ENCODE measurements around the gene AHDC1.

Gene AHDC1

DNA sequence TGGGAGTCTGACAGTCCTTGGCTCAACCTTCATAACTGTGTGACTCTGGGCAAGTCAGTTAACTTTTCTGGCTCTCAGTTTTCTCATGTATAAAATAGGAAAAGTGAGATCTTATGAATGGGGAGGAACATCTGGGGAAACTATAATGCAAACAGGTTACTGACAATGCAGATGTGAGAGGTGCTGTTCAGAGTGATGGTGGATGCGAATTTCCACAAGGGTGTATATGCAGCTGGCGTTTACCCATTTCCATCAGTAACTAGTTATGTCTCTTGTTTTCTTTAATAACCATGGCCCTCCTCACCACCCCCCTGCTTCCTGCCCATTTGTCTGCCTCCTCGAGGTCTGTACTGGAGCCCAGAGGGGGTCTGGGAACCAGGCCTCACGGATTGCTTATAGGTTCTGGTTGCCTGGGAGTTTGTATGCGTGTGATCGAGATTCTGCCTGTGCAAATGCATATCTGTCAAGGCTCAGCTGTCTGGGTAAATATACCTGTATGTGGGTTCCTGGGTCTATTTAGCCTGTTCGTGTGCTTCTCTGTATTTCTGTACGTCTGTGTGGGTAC lies 44.4 kb downstream of the AHDC1 start:
- no peak overlapping the region for H3K4me3 ChIP-seq (ENCODE audit: low read depth, low read length)
- DNase-seq (ENCODE audit: low read depth, low spot score), result no peak
- TF ChIP-seq, protein P1, sequence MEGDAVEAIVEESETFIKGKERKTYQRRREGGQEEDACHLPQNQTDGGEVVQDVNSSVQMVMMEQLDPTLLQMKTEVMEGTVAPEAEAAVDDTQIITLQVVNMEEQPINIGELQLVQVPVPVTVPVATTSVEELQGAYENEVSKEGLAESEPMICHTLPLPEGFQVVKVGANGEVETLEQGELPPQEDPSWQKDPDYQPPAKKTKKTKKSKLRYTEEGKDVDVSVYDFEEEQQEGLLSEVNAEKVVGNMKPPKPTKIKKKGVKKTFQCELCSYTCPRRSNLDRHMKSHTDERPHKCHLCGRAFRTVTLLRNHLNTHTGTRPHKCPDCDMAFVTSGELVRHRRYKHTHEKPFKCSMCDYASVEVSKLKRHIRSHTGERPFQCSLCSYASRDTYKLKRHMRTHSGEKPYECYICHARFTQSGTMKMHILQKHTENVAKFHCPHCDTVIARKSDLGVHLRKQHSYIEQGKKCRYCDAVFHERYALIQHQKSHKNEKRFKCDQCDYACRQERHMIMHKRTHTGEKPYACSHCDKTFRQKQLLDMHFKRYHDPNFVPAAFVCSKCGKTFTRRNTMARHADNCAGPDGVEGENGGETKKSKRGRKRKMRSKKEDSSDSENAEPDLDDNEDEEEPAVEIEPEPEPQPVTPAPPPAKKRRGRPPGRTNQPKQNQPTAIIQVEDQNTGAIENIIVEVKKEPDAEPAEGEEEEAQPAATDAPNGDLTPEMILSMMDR (IDR thresholded peaks at IDR 0.05; ENCODE audit: insufficient read depth, low read length, missing control alignments), result no peak
- CTCF ChIA-PET, result interaction anchor here (0.6 to 27.5 kb wide), 5 partner anchors 9 to 165 kb away, joined by 3 to 689 read pairs (median 219); partner anchors contain the start of gene AHDC1
- POLR2A ChIA-PET, result no interaction called here

DNA sequence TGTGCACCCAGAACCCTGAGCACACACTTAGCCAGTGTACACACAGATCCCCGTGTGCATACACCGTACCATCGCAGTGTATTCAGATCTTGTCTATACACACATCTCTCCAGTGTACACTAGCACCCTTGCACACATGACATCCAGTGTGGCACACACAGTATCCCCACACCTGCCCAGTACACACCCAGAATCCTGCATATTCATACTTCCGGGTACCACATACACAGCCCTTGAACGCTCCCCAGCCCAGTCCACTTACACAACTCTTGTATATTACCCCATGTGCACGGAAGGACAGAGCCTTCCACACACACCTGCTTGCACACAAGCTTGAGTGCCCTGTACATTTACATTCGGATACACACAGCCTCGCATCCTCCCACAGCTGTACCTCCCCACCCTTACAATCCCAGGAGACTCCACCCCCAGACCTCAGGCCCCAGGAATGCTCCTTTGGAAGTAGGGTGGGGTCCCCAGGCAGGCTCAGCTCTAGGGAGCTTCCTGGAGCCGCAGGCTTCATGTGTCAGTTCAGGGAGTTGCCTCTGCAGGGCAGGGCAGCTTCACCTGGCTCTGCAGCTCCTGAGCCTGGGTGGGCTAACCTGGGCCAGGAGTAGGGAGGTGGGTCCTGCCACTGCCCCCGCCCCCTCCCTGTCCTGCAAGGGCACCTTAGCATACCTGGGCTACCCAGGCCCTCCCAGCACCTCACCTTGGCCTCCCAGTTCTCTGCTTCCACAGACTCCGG lies 46.2 kb downstream of the AHDC1 start:
- CTCF ChIA-PET, result interaction anchor here (0.8 to 27.5 kb wide), 39 partner anchors 11 to 257 kb away, joined by 3 to 689 read pairs (median 6); partner anchors contain the start of genes AHDC1, GPR3 and WASF2
- DNase-seq (ENCODE audit: low read depth, low spot score), result no peak
- no peak overlapping the region for H3K4me3 ChIP-seq (ENCODE audit: low read depth, low read length)
- POLR2A ChIA-PET, result interaction anchor here (0.6 to 2.2 kb wide), 7 partner anchors 8 to 70 kb away, joined by 3 to 14 read pairs (median 8); partner anchors contain the start of gene AHDC1
- TF ChIP-seq, protein P1 (IDR thresholded peaks at IDR 0.05; ENCODE audit: insufficient read depth, low read length, missing control alignments), result no peak

DNA sequence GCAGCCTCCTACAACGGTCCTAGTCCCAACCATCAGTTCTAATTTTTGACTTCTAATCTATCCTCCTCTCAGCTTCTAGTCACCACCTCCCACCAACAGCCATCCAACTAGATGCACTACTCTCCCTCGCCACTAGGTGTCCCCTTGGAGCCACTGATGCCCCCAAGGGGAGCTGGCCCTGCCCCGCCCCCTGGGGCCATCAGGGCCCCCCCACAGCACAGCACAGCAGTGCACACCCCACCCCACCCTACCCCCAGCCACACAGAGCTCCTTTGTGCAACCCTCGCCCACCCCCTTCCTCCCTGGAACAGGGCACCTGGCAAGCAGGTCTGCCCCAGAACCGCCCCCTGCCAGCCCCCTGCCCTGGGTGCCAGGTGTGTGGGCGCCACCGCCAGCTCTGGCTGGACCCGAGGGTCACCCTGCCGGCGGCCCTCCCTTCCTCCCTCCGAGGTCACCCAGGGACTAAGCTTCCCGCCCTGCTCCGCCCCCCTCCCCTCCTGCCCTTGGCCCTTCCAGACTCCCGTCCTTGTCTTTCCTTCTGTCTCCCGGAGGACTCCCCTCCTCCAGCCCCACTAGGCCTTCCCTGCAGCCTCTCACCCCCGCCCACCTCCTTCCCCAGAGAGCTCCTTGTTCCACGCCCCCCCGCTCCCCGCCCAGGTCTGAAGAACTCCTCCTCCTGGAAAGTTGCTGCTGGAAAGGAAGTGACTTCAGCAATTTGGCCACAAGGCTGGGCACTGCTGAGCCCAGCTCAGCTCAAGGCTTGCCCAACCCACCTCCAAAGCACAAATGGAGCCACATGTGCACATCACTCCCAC lies 47.0 kb downstream of the AHDC1 start:
- DNase-seq (ENCODE audit: low read depth, low spot score), result peak; percentile 76
- CTCF ChIA-PET, result interaction anchor here (0.6 to 27.5 kb wide), 53 partner anchors 12 to 257 kb away, joined by 3 to 689 read pairs (median 5); partner anchors contain the start of genes AHDC1, FAM76A, GPR3 and WASF2
- peak overlapping the region; percentile 29; the same call in 1 of the 2 replicates for H3K4me3 ChIP-seq (ENCODE audit: low read depth, low read length)
- POLR2A ChIA-PET, result interaction anchor here (0.6 to 2.2 kb wide), 7 partner anchors 11 to 71 kb away, joined by 3 to 14 read pairs (median 8); partner anchors contain the start of gene AHDC1
- TF ChIP-seq, protein P1 (IDR thresholded peaks at IDR 0.05; ENCODE audit: insufficient read depth, low read length, missing control alignments), result peak; percentile 88

DNA sequence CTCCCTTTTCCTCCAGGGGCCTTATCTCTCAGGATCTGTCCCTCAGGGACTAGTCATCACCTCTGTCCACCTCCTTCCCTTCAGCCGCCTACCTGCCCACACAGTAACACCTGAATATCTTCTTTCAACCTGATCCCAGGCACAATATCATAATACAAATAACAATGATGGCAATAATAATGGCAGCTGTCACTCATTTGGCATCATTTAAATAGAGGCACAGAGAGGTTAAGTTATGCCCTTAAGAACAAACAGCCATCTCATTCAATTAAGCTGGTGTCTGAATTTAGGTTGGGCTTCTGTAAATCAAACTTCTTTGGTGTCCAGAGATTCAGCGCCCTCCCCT lies 47.5 kb downstream of the AHDC1 start:
- no peak overlapping the region for H3K4me3 ChIP-seq (ENCODE audit: low read depth, low read length)
- CTCF ChIA-PET, result interaction anchor here (0.6 to 27.5 kb wide), 49 partner anchors 12 to 256 kb away, joined by 3 to 689 read pairs (median 5); partner anchors contain the start of genes AHDC1, FAM76A, GPR3 and WASF2
- POLR2A ChIA-PET, result interaction anchor here (0.8 to 2.2 kb wide), 5 partner anchors 12 to 48 kb away, joined by 3 to 14 read pairs (median 9); partner anchors contain the start of gene AHDC1

DNA sequence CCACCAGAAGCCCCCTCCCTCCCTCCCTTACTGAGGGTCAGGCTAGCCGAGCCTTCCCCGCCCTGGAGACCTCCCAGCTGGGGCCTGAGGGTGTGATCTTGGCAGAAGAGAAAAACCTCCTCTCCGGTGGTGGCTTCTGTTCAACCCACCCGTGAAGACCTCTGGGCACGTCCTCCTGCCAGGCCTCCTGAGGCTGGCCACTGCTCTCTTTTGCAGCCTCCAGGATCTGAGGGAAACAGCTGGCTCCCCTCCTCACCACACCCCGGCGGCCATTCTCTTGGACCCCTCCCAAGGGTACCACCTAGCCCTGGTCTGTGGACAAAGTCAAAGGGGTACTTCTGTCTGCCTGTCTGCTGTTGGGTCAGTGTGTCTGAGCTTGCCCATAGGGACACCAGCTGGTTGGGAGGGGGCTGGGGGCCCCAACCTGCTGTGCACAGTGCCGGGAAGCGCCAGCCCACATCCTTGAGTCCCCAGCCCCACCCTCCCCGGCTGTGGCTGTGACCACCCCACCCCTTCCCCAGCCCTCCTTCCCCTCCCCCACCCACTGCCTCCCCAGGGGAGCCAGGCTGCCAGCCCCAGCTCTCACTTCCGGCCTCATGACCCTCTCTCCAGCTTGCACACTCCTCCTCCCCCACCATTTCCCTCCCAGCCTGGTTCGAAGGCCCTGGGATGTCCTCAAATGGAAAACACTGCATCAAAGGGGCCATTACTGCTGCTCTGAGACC lies 48.1 kb downstream of the AHDC1 start:
- TF ChIP-seq, protein P1 (IDR thresholded peaks at IDR 0.05; ENCODE audit: insufficient read depth, low read length, missing control alignments), result no peak
- POLR2A ChIA-PET, result interaction anchor here (0.8 to 2.2 kb wide), 4 partner anchors 17 to 48 kb away, joined by 3 to 14 read pairs (median 11); partner anchors contain the start of gene AHDC1
- DNase-seq (ENCODE audit: low read depth, low spot score), result no peak
- CTCF ChIA-PET, result interaction anchor here (0.6 to 27.5 kb wide), 39 partner anchors 13 to 256 kb away, joined by 3 to 689 read pairs (median 6); partner anchors contain the start of genes AHDC1, FAM76A and WASF2
- H3K4me3 ChIP-seq (ENCODE audit: low read depth, low read length), result no peak overlapping the region

More for the DNA sequence above, 47.5 kb downstream of the AHDC1 start:
- TF ChIP-seq, protein P1 (IDR thresholded peaks at IDR 0.05; ENCODE audit: insufficient read depth, low read length, missing control alignments), result no peak
- DNase-seq (ENCODE audit: low read depth, low spot score), result no peak
